22Rv1 (cell line): ENCODE measurements around the gene PIANP.

Experiments used
- ZFX ChIP-seq: fragments of 450-650 bp; IDR thresholded peaks from 2 replicates; pipeline ENCODE4 v1.6.1; 2017; ENCODE audit warnings: antibody characterized with exemption, borderline replicate concordance
- TF ChIP-seq, protein P1 (sequence below): fragments of 450-650 bp; IDR thresholded peaks from 2 replicates; pipeline ENCODE4 v1.5.1; 2017; ENCODE audit warnings: mild to moderate bottlenecking

DNA sequence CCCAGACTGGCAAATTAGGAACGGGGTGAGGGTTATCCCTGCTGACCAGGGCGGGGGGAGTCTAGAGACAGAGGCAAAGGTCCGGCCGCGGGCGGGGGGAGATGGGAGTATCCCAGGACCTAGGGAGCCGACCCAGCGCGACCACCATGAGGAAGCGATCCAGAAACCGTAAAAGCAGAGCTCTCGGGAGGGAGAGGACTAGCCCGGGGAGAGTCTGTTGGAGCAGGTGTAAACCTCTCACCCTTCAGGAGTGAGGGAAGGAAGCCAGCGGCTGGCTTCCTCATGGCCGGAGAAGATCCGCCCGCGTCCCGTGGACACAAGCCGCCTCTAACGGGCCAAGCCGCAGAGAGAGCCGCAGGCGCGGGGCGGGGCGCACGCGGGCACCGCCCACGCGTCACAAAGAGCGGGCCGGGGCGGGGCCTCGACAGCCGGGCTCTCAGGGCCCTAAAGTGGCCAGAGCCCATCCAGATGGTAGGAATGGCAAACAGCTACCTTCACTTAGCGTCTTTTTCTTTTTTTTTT lies 53.5 kb downstream of the PIANP start, which contains the start of gene ACRBP:
- TF ChIP-seq, protein P1, sequence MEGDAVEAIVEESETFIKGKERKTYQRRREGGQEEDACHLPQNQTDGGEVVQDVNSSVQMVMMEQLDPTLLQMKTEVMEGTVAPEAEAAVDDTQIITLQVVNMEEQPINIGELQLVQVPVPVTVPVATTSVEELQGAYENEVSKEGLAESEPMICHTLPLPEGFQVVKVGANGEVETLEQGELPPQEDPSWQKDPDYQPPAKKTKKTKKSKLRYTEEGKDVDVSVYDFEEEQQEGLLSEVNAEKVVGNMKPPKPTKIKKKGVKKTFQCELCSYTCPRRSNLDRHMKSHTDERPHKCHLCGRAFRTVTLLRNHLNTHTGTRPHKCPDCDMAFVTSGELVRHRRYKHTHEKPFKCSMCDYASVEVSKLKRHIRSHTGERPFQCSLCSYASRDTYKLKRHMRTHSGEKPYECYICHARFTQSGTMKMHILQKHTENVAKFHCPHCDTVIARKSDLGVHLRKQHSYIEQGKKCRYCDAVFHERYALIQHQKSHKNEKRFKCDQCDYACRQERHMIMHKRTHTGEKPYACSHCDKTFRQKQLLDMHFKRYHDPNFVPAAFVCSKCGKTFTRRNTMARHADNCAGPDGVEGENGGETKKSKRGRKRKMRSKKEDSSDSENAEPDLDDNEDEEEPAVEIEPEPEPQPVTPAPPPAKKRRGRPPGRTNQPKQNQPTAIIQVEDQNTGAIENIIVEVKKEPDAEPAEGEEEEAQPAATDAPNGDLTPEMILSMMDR = no peak
- TF ChIP-seq ZFX = no peak
